Stimulated activated CD4-positive, alpha-beta T cell treated with anti-CD3 and anti-CD28 coated beads, TNF-alpha, amount 100 ng/mL, for 1 hour (primary cell): ENCODE measurements around the gene YPEL4.
"Not testable (repeated sequence)": the region's sequence is repeated elsewhere in the genome, so short reads cannot be mapped to it uniquely, and the experiment has no call there.

Experiments
- DNase-seq, 3 donors: peaks; one replicate each; pipeline ENCODE4 v3.0.0-alpha.2; 2020; ENCODE audit warnings: low read depth in 3 of 3, low spot score in 1 of 3

YPEL4 gene

GRCh38 chr11:57649826-57650738, at the start of gene YPEL4:
TSS of gene YPEL4 (minus strand) at chr11:57649912. CDS start at chr11:57647107, 2,805 bp downstream.
- peak; percentile 33 to 40 (median 33) for DNase-seq

GRCh38 chr11:57698843-57699365, 49.2 kb upstream of the YPEL4 start:
- DNase-seq = no peak

- not testable (repeated sequence) for DNase-seq
These were observed 40.8 kb upstream of the YPEL4 start for GRCh38 chr11:57690474-57690873.

- no peak for DNase-seq
These were observed 31.5 kb upstream of the YPEL4 start for GRCh38 chr11:57681168-57681567.

GRCh38 chr11:57680552-57680874, 30.8 kb upstream of the YPEL4 start:
- no peak for DNase-seq

GRCh38 chr11:57679396-57679795, 29.7 kb upstream of the YPEL4 start:
- no peak for DNase-seq

- no peak for DNase-seq
These were observed 25.6 kb upstream of the YPEL4 start for GRCh38 chr11:57675176-57675941.

GRCh38 chr11:57674251-57674650, 24.5 kb upstream of the YPEL4 start:
- no peak for DNase-seq

- DNase-seq = peak in 1 of 3 donors; percentile 11
These were observed 18.7 kb upstream of the YPEL4 start for GRCh38 chr11:57668434-57668782.

- DNase-seq = peak; percentile 97 to 99 (median 98)
These were observed 18.2 kb upstream of the YPEL4 start, which contains the start of gene ZDHHC5 for GRCh38 chr11:57667736-57668433. TSS of gene ZDHHC5 (plus strand) at chr11:57668114. CDS start at chr11:57673091, 4,977 bp downstream.

- DNase-seq = peak; percentile 68 to 92 (median 87)
These were observed 17.5 kb upstream of the YPEL4 start for GRCh38 chr11:57667117-57667735.

- DNase-seq = no peak
These were observed 14.3 kb upstream of the YPEL4 start for GRCh38 chr11:57663975-57664374.

- DNase-seq = no peak
These were observed 13.2 kb upstream of the YPEL4 start for GRCh38 chr11:57662893-57663292.

- no peak for DNase-seq
These were observed 10.0 kb upstream of the YPEL4 start for GRCh38 chr11:57659669-57660068.

- DNase-seq = no peak
These were observed 8.3 kb upstream of the YPEL4 start for GRCh38 chr11:57658023-57658361.

- peak; percentile 94 to 95 (median 95) for DNase-seq
These were observed 7.7 kb upstream of the YPEL4 start, which contains the start of gene CLP1 for GRCh38 chr11:57657194-57658022. TSS of gene CLP1 (plus strand) at chr11:57657762. CDS start at chr11:57659477, 1,715 bp downstream.

- DNase-seq = no peak
These were observed 7.1 kb upstream of the YPEL4 start for GRCh38 chr11:57656885-57657193.

GRCh38 chr11:57653163-57653562, 3.5 kb upstream of the YPEL4 start:
- DNase-seq = no peak

GRCh38 chr11:57652662-57653061, 3.0 kb upstream of the YPEL4 start:
- no peak for DNase-seq

GRCh38 chr11:57652230-57652629, 2.5 kb upstream of the YPEL4 start:
- DNase-seq = not testable (repeated sequence)
